ENCODE results near the gene CHEK1. TPM values are rescaled to one million over a fixed set of nuclear protein-coding genes. Genes with fewer than 3 reads are reported as not detected.
"Not testable (repeated sequence)": the region's sequence is repeated elsewhere in the genome, so short reads cannot be mapped to it uniquely, and the experiment has no call there.

CHEK1 gene
- total RNA-seq = 7.4 and 8.9 TPM in 2 replicates
- polyA plus RNA-seq (2012) = 2.9 TPM

DNA sequence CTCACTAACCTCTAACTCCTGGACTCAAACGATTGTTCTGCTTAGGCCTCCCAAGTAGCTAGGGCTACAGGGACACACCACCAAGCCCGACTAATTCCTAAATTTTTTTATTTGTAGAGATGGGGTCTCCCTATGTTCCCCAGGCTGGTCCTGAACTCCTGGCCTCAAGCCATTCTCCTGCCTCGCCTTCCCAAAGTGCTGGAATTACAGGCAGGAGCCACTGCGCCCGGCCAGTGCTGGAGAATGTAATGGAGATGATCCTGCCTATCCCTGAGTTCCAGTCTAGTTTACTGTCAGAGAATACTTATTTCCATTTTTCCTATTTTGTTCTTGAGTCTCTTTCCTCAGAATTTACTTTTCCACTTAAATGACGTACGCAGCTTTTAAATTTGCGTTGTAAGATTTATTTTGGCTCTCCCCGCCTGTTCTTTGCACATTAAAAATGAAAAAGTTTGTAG lies at the start of gene CHEK1:
Gene CHEK1, plus strand, starts transcription at position 408 of the 458 bp plus-strand sequence. CDS start 1,606 bp downstream, outside the sequence.
- no peak for DNase-seq (ENCODE audit: low read depth)

DNA sequence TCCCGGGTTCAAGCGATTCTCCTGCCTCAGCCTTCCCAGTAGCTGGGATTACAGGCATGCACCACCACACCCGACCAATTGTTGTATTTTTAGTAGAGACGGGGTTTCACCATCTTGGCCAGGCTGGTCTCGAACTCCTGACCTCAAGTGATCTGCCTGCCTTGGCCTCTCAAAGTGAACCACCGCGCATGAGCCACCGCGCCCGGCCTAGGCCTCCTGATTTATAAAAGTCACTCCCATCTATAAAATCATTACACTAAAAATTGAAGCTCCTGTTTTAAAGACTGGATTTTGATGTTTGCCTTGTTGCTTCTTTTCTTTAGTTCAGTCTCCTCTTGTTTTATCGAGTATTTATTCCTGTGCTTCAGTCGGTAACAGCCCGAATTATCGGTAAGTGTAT lies 47.8 kb upstream of the CHEK1 start:
- not testable (repeated sequence) for DNase-seq (ENCODE audit: low read depth)

DNA sequence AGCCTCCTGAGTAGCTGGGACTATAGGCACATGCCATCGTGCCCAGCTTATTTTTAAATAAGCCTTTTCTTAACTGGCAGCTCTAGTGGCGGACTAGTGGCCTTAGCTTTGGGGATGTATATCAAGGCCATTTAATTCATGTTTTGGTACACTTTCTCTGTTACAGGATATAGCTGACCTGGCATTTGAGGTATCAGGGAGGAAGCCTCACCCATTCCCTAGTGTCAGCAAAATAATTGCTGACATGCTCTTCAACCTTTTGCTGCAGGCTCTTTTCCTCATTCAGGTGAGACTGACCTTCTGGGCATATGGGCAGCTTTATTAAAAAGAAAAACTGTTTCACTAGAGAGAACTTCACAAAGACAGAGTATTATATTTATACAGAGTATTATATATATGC lies 46.2 kb upstream of the CHEK1 start:
- DNase-seq (ENCODE audit: low read depth) = no peak

DNA sequence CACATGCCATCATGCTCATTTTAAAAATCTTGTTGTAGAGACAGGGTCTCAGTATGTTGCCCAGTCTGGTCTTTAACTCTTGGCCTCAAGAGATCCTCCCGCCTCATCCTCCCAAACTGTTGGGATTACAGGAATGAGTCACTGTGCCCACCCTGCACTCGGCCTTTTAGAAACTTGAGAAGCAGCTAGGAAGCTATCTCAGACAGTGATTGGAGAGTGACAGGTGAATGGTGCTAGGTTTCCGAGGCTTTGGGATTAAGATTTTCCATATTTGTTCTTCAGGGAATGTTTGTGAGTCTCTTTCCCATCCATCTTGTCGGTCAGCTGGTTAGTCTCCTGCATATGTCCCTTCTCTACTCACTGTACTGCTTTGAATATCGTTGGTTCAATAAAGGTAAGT lies 45.2 kb upstream of the CHEK1 start:
- peak; percentile 76 for DNase-seq (ENCODE audit: low read depth)

DNA sequence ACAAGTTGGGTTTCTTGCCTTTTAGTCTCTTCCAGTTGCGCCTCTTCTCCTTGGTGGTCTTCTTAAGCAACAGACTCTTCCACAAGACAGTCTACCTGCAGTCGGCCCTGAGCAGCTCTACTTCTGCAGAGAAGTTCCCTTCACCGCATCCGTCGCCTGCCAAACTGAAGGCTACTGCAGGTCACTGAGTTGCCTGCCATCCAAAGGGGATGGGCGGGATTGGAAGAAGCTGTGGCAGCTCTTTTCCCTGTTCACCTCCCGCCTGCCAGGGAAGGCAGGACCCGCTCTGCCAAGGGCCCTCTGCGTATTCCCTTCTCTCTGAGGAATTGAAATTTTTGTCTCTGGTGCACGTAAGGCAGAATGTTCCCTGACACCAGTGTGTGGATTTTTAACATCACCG lies 41.5 kb upstream of the CHEK1 start:
- DNase-seq (ENCODE audit: low read depth) = no peak

DNA sequence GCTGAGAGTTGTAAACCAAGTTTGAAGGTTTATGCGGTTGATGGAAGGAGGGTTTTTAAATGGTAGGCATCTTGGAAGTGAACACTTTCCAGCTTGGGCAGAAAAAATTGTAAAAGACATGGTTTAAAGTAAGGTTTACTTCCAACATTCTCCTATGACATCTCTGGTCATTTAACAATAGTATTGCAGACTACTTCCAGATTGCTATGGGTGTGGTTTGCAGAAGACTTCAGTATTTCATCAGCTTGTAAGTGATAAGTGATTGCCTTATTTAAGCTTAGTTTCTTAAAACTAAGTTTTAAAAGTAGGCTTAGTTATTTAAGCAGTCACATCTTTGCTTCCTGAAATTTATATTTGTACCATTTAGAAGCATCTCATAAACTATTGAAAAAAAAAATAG lies 39.5 kb upstream of the CHEK1 start:
- DNase-seq (ENCODE audit: low read depth) = no peak

DNA sequence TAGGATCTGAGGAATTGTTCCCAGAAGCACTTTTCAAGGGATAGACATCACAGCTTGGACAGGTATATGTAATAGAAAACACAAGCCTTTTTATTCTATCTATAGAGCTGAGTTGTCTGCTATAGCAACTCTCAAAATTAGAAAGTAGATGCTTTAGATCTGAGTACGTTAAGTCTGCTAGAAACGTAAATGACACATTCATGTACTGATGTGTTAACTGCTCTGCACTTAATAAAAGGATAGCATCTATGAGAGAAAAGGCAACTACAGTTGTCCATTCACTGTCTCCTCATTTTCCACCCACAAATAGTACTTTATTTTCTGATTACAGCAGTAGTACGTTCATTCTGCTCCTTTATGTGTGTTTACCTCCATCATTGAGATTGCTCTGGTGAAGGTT lies 38.3 kb upstream of the CHEK1 start:
- no peak for DNase-seq (ENCODE audit: low read depth)

DNA sequence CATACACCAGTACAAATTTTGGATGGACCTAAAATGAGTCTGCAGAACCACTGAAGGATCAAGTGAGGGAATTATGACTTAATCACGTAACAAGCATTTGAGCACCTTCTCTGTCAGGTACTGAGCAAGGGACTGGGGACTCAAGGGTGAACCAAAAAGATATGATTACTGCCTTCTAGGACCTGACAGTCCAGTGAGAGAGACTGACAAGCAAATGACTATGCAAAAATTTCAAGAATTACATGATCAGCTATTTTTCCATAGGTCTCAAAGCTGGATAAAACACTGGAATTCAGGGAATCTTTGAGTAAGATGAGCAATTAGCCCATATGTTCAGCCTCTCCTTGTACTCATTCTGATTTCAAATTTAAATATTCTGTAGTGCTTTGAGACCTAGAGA lies 37.5 kb upstream of the CHEK1 start:
- DNase-seq (ENCODE audit: low read depth) = no peak

DNA sequence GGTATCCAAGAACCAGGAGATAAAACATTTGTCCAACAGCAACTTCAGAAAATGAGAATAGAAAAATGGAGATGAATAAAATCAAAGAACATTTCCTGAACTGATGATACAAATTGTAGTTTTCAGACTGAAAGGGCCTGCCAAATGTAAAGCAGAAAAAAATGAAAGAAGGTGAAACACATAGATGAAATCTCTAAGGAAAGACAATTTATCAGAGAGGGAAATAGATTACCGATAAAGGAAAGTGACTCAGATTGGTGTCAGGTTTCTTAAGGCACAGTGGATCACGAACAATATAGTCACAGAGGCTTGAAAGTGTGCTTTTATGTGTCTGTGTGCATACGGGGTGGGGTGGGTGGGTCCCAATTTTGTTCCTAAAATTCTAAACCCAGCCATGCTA lies 36.5 kb upstream of the CHEK1 start:
- no peak for DNase-seq (ENCODE audit: low read depth)

DNA sequence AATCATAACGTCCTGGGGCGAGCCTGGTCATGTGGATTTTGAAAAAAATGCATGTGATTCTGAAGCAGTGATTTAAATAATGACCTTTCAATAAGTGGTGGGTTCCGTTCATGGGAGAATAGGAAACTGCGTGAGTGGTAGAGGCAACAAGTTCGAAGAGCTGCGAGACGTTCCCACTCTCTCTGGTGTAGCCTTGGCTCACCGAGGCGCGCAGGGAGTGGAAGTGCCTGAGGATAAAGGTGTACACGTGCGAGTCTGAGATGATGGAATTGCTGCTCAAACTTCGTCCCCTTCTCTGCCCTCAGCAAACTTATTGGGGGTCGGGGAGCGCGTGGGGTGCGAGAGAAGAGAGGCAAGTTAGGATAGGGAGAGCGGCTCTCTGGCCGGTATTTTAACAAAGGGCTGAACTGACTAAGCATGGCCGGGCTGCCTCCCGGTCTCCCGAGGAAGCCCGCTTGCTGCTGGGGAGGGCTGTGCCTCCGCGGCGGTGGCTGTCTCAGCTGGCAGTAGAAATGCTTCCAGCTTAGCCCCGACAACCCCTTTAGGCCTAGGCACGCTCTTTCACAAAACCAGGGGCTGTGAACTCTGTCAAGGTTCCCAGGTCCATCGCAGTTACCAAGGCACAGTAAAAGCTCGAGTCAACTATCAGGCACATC lies 33.2 kb upstream of the CHEK1 start:
- no peak for DNase-seq (ENCODE audit: low read depth)

DNA sequence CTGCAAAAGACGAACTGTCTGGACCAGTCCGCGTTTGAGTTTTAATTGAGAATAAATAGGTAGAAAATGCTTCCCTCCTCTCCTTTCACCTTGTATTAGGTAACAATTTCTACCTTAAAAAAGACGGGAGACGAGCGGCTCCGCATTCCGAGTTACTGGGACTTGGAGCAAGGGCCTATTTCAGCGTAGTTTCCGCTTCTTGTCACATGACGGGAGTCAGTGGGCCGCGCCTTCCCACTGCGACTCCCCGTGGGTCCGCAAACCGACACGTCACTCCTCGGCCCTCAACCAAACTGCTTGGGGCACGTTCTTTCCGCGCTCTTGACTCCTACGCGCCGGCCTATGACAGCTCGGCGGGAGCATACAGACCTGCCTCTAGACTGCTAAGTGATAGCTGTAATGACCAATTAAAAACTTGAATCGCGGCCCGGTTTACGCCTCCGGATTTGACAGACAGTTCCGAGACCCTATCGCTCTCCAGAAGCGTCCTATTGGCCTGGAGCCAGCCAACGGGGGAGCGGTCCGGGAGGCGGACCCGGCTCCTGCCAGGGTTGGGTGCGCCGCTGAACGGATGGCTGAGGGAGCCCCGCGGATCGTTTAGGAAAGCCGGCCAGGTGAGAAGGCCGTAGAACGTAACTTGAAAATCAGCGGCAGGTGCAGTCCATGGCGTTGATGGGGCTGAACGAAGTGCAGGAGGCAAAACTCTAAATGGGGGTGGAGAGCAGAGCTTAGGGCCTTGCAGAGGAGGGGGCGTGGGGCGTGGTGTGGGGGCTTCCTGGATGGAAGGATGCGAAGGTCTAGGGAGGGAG lies 32.5 kb upstream of the CHEK1 start, which contains the start of gene STT3A:
Gene STT3A, plus strand, starts transcription at position 548 of the 809 bp plus-strand sequence. CDS start 3,064 bp downstream, outside the sequence.
- DNase-seq (ENCODE audit: low read depth) = peak; percentile 100

DNA sequence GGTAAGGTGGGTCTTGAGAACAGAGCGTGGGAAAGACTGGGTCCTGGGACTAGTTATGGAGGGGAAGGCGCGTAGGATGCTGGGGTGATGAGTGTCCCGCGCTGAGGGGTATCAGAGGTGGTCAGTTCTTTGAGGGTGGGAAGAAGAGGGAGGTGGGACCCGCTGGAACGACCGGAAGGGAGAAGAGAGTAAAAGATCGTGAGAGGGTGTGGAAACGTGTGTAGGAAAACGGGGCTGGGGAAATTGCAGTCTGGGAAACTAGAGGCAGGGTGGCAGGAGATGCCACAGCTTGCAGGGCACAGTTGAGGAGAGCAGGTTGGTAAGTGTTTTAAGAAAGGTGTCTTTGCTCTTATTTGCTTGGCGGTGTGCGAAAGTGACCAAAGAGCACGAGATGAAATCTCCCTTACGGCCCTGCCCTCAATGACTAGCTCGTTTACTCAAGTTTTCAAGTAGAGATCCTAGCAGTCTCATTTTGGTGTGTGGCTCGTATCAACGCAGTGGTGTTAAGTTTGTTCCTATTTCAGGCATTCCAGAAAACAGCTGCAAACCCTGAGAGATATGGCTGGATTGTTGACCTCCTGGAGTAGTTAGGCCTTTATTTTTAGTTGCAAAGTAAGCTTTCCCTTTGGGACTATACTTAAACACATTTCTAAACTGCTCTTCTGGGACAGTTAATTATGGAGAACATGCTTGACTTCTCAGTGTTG lies 31.7 kb upstream of the CHEK1 start:
- peak; percentile 71 for DNase-seq (ENCODE audit: low read depth)

DNA sequence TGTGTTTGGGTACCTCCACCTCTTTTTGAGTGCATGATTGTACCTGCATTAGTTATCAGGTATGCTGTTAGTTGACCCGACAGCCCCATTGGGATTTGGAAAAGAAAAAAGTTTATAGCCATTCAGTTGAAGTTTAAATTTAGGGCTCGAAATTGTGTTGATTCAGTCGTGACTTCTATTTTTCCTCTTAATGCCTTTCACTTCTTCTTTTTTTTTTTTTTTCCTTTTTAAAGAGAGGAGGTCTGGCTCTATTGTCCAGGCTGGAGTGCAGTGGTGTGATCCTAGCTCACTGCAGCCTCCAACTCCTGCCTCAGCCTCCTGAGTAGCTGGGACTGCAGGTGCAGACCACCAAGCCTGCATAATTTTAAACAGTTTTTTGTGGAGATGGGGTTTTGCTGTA lies 30.0 kb upstream of the CHEK1 start:
- DNase-seq (ENCODE audit: low read depth) = no peak

DNA sequence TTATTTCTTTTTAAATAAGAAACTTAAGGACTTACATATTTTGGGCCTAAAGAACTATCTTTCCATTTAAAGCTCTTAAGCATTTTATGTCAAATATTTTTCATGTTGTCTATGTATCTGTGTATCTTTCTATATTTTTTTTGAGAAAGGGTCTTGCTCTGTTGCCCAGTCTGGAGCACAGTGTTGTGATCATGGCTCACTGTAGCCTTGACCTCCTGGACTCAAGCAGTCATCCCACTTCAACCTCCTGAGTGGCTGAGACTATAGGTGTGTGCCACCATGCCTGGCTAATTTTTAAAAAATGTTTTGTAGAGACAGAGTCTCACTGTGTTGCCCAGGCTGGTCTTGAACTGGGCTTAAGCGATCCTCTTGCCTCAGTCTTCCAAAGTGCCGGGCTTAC lies 24.3 kb upstream of the CHEK1 start:
- DNase-seq (ENCODE audit: low read depth) = no peak

DNA sequence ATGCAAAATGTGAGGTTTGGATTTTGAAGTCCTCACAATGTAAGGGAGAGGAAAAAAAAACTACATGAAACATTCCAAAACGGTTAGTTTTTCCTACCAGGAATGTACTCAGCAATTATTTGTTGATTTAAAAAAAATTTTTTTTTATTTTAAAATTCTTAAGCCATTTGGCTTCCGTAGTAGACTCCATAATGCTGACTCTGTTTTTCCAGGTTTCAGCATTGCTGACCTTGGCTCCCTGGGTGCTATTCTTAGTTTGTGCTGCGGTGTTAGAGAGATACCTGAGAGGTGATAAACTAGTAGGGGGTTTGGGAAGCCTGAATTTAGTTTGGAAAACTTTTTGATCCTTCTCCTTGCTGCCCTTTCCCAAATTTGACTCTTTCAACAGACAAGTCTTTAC lies 21.8 kb upstream of the CHEK1 start:
- no peak for DNase-seq (ENCODE audit: low read depth)

DNA sequence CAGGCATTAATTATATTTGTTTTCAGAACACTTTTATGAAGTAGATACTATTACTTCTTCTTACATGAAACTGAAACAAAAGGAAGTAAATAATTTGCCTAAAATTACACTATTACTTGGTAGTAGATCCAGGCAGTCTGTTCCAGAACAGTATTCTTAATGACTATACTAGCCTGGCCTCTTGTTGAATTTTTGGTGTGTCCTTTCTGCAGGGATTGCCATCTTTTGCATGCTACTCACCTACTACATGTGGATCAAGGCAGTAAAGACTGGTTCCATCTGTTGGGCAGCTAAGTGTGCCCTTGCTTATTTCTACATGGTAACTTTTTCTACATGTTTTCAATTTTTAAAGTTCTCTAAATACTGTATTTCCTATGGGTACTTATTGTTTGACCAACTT lies 19.5 kb upstream of the CHEK1 start:
- no peak for DNase-seq (ENCODE audit: low read depth)

DNA sequence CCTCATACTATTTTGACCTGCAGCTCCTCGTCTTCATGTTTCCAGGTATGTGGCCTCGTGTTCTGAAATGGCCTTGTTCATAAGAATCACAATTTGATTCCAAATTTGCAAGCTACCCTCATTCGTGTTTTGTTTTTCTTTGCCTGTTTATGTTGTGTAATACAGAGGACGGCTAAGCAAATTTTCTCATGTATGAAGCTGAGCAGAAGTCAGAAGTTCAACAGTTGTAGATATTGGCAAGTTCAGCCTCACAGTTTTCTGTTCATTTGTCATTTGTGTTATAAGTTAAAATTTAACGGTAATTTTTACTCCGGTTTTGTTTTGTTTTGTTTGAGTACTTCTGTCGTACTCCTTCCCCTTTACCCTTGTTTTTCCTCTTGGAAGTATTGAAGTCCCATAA lies 15.4 kb upstream of the CHEK1 start:
- DNase-seq (ENCODE audit: low read depth) = no peak

DNA sequence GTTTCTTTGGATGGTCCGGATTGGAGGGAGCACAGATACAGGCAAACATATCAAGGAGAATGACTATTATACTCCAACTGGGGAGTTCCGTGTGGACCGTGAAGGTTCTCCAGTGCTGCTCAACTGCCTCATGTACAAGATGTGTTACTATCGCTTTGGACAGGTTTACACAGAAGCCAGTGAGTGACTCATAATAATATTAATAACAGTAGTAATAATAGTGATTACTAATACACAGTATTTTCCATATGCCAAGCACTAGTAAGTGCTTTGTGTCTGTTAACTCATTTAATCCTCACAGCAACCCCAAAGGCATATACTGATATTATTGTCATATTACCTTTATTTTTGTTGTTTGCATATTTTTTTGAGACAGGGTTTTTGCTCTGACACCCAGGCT lies 6.6 kb upstream of the CHEK1 start:
- no peak for DNase-seq (ENCODE audit: low read depth)

DNA sequence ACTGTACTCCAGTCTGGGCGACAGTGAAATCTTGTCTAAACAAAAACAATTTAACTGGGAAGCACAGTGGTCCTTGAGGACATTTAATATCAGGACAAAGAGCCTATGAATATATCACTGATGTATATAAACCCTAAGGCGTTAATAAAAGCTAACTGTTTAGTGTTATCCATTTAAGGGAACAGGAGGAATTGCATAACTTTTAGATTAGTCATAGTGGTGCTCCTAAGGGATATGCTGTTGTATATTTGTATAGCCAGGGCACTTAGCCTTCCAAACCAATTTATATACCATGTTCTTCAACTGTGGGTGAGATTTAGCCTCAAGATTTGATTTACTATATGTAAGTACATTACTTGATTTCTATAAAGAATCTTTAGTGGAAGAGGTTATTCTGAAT lies 3.0 kb upstream of the CHEK1 start:
- DNase-seq (ENCODE audit: low read depth) = peak; percentile 2

DNA sequence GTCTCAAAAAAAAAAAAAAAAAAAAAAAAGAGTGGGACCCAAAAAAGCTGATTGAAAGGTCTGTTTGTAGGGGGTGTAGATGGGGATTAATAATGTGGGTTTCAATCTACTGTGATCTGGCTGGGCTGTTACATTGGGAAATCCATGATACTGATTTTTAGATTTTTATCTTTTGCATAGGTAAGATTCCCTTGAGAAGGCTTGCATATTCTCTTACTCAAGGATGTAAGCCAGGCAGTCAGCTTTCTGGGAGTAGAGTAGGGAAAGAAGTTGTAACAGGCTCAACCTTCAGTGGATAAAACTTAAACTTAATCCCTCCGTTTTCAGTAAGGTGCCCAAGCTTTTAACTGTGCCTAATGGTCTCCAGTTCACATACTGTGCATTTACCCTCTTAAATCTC lies 1.9 kb upstream of the CHEK1 start:
- DNase-seq (ENCODE audit: low read depth) = no peak

DNA sequence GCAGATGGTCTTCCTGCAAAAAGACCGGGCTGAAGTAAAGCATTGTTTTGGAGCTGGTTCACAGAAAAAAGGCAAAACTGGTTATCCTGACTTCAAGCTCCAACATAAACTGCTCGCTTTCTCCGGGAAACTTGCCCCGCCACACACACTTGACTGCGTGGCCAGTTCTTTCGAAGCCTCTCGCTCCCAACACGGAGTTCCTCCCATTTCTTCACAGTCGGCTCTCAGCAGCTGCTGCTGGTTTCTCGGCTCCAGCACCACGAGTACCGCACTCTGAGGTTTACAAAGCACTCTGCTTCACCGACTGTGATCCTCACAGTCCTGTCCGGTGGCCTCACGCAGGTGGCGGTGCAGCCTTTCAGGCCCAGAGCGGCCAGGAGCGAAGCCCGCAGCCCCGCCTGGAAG lies 264 bp downstream of the CHEK1 start:
- no peak for DNase-seq (ENCODE audit: low read depth)

Data from myocyte (in vitro differentiated cells).